ENCODE results near the gene NFIB.

The NFIB gene

GRCh38 chr9:14258660-14259239, 55.2 kb downstream of the NFIB start:
- no peak for TF ChIP-seq CTCF (IDR thresholded peaks at IDR 0.05; ENCODE audit: low read length, missing control alignments)
- DNase-seq (ENCODE audit: low read depth): peak; percentile 78
- no peak overlapping the region for H3K4me3 ChIP-seq (replicated peaks; ENCODE audit: low read depth, low read length)

GRCh38 chr9:14258156-14258555, 55.8 kb downstream of the NFIB start:
- DNase-seq (ENCODE audit: low read depth): no peak
- no peak overlapping the region for H3K4me3 ChIP-seq (replicated peaks; ENCODE audit: low read depth, low read length)
- no peak for TF ChIP-seq CTCF (IDR thresholded peaks at IDR 0.05; ENCODE audit: low read length, missing control alignments)

- no peak overlapping the region for H3K4me3 ChIP-seq (replicated peaks; ENCODE audit: low read depth, low read length)
- peak; percentile 42 for DNase-seq (ENCODE audit: low read depth)
- TF ChIP-seq CTCF (IDR thresholded peaks at IDR 0.05; ENCODE audit: low read length, missing control alignments): no peak
Observed at GRCh38 chr9:14256588-14256987, 57.4 kb downstream of the NFIB start.

GRCh38 chr9:14251154-14252071, 62.5 kb downstream of the NFIB start:
- DNase-seq (ENCODE audit: low read depth): peak; percentile 90
- H3K4me3 ChIP-seq (replicated peaks; ENCODE audit: low read depth, low read length): no peak overlapping the region
- TF ChIP-seq CTCF (IDR thresholded peaks at IDR 0.05; ENCODE audit: low read length, missing control alignments): no peak

GRCh38 chr9:14250794-14251153, 63.2 kb downstream of the NFIB start:
- H3K4me3 ChIP-seq (replicated peaks; ENCODE audit: low read depth, low read length): no peak overlapping the region
- TF ChIP-seq CTCF (IDR thresholded peaks at IDR 0.05; ENCODE audit: low read length, missing control alignments): no peak
- DNase-seq (ENCODE audit: low read depth): no peak

GRCh38 chr9:14249527-14249926, 64.4 kb downstream of the NFIB start:
- no peak for DNase-seq (ENCODE audit: low read depth)
- no peak for TF ChIP-seq CTCF (IDR thresholded peaks at IDR 0.05; ENCODE audit: low read length, missing control alignments)
- H3K4me3 ChIP-seq (replicated peaks; ENCODE audit: low read depth, low read length): no peak overlapping the region
